Activated naive CD4-positive, alpha-beta T cell treated with anti-CD3 and anti-CD28 coated beads, Interleukin-2, amount 50 U/mL, for 24 hours (primary cell): ENCODE results near the gene CREBRF.
"Not testable (repeated sequence)": the region's sequence is repeated elsewhere in the genome, so short reads cannot be mapped to it uniquely, and the experiment has no call there.

Experiments used
- H3K27ac Mint-ChIP-seq: one replicate; pipeline ENCODE4 v1.8.0; 2021; ENCODE audit warnings: mild to moderate bottlenecking, mixed read lengths
- H3K27me3 Mint-ChIP-seq: one replicate; pipeline ENCODE4 v1.8.0; 2021; ENCODE audit warnings: mixed read lengths
- H3K36me3 Mint-ChIP-seq: one replicate; pipeline ENCODE4 v1.8.0; 2021; ENCODE audit warnings: mixed read lengths
- H3K4me1 Mint-ChIP-seq: one replicate; pipeline ENCODE4 v1.8.0; 2021; ENCODE audit warnings: mixed read lengths
- H3K4me3 Mint-ChIP-seq: one replicate; pipeline ENCODE4 v1.8.0; 2021; ENCODE audit warnings: mild to moderate bottlenecking, mixed read lengths
- H3K9me3 Mint-ChIP-seq: one replicate; pipeline ENCODE4 v1.8.0; 2021; ENCODE audit warnings: mixed read lengths

CREBRF gene

GRCh38 chr5:173152547-173152946, 96.4 kb downstream of the CREBRF start:
- Mint-ChIP-seq H3K4me1 (no peaks in the 10 kb centered on the region), H3K9me3 (no peaks in the 10 kb centered on the region), H3K27me3 (no peaks in the 10 kb centered on the region), H3K36me3 (peaks cover 22% of the 10 kb centered on the region), H3K27ac (no peak overlapping the region), H3K4me3 (no peak overlapping the region)

DNA sequence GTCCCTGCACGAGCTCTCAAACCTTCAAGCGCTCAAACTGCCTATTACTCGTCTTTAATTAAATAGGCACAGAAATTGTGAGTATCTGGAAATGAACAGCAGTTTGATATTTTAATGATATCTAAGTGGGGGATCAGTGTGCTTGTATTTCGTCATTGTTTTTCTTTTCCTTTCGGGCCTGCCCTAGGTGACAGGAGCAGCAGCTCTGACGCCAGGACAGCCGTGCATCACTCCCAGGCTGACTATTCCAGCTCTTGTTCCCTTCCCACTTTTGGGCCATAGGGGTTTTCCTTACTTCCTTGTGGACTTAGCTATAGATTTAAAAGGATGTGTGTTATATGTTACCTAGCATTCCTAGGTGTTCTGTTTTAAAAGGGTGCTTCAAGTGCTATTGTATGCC, 97.7 kb downstream of the CREBRF start:
- Mint-ChIP-seq H3K36me3 (peaks cover 23% of the 10 kb centered on the region), H3K27ac (no peak overlapping the region), H3K4me3 (no peak overlapping the region), H3K4me1 (no peaks in the 10 kb centered on the region), H3K9me3 (no peaks in the 10 kb centered on the region), H3K27me3 (no peaks in the 10 kb centered on the region)

DNA sequence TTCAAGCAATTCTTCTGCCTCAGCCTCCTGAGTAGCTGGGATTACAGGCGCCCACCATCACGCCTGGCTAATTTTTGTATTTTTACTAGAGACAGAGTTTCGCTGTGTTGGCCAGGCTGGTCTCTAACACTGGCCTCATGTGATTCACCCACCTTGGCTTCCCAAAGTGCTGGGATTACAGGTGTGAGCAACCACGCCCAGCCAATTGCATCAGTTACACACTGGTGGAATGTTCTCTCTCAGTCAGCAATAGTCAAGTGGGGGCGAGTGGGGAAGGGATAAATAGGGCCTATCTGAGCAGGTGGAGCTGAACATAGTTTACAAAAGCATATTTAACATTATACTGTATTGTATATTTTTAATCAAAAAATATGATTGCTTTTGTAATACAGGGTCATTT, 98.5 kb downstream of the CREBRF start:
- H3K4me1 Mint-ChIP-seq, H3K4me3 Mint-ChIP-seq, H3K27ac Mint-ChIP-seq, H3K9me3 Mint-ChIP-seq, H3K27me3 Mint-ChIP-seq: not testable (repeated sequence)
- peaks cover 21% of the 10 kb centered on the region for H3K36me3 Mint-ChIP-seq

DNA sequence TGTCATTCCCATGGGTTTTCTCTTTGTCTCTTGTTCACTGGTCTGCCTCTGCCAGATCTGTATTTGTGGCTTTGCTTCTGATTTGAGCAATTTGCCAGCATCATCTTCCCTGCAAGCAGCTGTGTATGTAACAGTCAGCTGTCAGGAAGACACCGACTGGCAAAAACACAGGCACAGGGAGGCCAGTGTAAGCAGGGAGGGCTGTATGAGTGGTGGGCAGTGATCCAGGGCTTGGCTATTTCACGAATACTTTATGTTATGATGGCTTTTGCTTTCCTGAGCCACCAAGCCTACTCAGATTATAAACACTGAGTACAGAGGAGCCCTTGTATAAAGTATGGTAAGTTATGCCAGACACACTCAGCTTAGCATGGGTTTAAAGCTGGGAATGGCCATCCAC, 99.8 kb downstream of the CREBRF start:
- Mint-ChIP-seq H3K4me1 (no peaks in the 10 kb centered on the region), H3K4me3 (no peak overlapping the region), H3K36me3 (peaks cover 19% of the 10 kb centered on the region), H3K27ac (no peak overlapping the region), H3K9me3 (no peaks in the 10 kb centered on the region), H3K27me3 (no peaks in the 10 kb centered on the region)

DNA sequence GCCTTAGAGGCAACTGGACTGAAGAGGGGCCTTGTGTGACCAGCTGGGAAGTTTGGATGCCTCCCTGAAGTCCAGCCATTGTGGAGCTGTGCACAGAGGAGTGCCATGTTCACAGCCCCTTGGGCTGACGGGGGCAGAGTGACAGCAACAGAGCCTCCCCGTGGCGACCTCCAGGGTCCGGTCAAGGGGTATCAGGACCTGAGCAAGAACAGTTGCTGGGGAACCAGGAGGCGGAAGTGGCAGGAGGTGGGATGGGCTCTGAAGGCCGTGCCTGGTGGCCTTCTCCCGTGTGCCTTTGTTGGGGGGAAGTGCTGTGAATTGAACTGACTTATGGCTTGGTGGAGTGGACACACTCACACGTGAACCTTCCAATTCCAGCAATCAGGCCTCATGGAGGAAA, 102.2 kb downstream of the CREBRF start:
- peaks cover 21% of the 10 kb centered on the region for H3K36me3 Mint-ChIP-seq
- H3K27ac Mint-ChIP-seq = no peak overlapping the region
- no peaks in the 10 kb centered on the region for H3K9me3 Mint-ChIP-seq
- H3K27me3 Mint-ChIP-seq = no peaks in the 10 kb centered on the region
- H3K4me1 Mint-ChIP-seq = no peaks in the 10 kb centered on the region
- no peak overlapping the region for H3K4me3 Mint-ChIP-seq

- H3K4me1 Mint-ChIP-seq = no peaks in the 10 kb centered on the region
- no peaks in the 10 kb centered on the region for H3K9me3 Mint-ChIP-seq
- H3K27ac Mint-ChIP-seq = no peak overlapping the region
- H3K27me3 Mint-ChIP-seq = no peaks in the 10 kb centered on the region
- H3K4me3 Mint-ChIP-seq = no peak overlapping the region
- H3K36me3 Mint-ChIP-seq = peaks cover 13% of the 10 kb centered on the region
These were observed 103.1 kb downstream of the CREBRF start for GRCh38 chr5:173159256-173159655.

DNA sequence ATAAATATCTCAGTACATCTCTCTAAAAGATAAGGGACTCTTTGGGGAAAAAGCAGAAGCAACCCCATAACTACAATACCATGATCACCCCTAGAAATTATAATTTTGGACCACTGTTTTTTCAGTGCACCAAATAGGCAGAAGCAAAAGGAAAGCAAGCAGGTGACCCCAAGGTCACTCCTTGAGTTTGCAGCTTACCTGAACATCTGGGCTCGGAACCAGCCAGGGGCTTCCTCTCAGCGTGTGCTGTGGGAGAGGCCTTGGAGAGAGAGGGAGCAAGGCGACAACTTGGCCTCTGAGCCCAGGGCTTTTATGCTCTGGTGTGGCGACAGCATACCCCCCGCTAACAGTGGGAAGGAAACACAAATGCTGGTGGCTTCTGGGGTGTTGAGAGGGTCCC, 105.0 kb downstream of the CREBRF start:
- H3K36me3 Mint-ChIP-seq = peaks cover 13% of the 10 kb centered on the region
- H3K27me3 Mint-ChIP-seq = no peaks in the 10 kb centered on the region
- no peak overlapping the region for H3K4me3 Mint-ChIP-seq
- no peaks in the 10 kb centered on the region for H3K9me3 Mint-ChIP-seq
- no peaks in the 10 kb centered on the region for H3K4me1 Mint-ChIP-seq
- H3K27ac Mint-ChIP-seq = no peak overlapping the region

GRCh38 chr5:173163219-173163618, 107.1 kb downstream of the CREBRF start:
- H3K9me3 Mint-ChIP-seq = no peaks in the 10 kb centered on the region
- no peaks in the 10 kb centered on the region for H3K4me1 Mint-ChIP-seq
- H3K36me3 Mint-ChIP-seq = peaks cover 12% of the 10 kb centered on the region
- no peaks in the 10 kb centered on the region for H3K27me3 Mint-ChIP-seq
- H3K4me3 Mint-ChIP-seq = no peak overlapping the region
- no peak overlapping the region for H3K27ac Mint-ChIP-seq

DNA sequence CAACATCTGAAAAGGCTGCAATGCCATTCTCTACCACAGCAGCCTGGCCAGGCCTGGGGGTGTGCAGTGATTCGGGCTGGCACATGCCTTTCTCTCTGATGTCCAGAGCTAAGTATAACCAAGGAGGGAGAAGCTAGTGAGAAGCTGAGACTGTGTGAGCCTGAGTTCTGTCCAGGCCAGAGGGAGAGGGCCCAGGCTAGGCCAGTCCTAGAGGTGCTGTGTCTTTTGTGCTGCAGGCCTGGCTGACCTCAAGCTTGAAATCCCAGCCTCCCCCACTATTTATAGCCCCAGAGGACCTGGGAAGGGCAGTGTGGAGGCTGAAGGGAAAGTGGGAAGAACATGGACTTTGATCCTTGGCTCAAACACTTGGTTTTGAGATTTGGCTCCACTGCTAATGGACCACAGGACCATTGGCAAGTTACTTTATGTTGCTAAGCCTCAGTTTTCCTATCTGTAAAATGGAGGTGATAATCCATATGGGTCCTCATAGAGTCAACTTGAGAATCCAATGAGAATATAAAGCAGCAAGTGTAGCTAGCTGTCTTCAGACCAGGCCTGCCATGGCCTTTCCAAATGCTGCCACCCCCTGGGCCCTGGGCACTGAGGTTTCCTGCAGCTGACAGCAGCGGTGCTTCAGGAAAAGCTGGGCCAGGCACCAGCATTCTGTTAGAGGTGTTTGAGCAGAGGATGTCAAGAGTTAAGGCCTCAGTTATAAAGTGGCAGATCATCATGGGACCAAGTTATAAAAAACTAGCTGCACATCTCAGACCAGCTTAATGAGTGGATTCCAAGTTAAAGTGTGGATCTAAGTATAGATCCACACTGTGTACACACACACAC, 109.2 kb downstream of the CREBRF start:
- no peaks in the 10 kb centered on the region for H3K4me1 Mint-ChIP-seq
- no peaks in the 10 kb centered on the region for H3K9me3 Mint-ChIP-seq
- no peaks in the 10 kb centered on the region for H3K27me3 Mint-ChIP-seq
- peaks cover 9% of the 10 kb centered on the region for H3K36me3 Mint-ChIP-seq
- no peak overlapping the region for H3K27ac Mint-ChIP-seq
- no peak overlapping the region for H3K4me3 Mint-ChIP-seq

DNA sequence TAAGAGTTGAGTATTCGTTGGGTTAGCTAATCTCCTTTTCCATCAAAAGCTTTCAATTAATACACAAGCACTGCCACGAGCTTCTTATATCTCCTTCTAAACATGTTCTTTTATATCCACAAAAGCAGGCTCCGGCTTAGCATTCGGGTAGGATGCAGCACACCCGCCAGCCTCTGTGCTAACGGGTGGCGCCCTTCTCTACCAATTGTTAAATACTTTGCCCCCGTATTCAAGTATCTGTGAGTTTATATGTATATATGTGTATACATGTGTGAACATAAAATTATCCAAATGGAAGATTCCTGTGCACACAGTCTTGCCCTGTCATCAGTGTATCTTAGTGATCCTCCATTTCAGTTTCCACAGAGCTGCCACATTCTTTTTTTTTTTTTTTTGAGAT, 116.0 kb downstream of the CREBRF start:
- Mint-ChIP-seq H3K4me1 (no peaks in the 10 kb centered on the region), H3K27me3 (no peaks in the 10 kb centered on the region), H3K27ac (no peak overlapping the region), H3K4me3 (no peak overlapping the region), H3K36me3 (no peaks in the 10 kb centered on the region), H3K9me3 (no peaks in the 10 kb centered on the region)

DNA sequence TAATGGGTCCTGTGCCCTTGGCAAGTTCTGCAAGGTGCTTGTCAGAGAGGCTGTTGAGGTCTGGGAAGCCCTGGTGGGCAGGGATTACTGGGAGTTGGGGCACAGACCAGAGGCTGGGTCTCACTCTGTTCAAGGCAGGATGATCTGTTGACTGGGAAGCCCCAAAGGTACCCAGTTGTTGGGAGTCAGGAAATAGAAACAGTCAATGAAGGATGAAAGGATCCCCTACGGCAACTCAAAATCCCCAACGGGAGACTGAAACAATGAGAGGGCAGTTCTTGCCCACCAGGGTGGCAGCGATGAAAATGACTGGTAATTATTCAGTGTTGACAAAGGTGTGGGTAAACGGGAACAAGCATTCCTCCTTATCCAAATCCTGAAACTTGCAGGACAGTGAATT, 119.4 kb downstream of the CREBRF start:
- Mint-ChIP-seq H3K27me3 (no peaks in the 10 kb centered on the region), H3K9me3 (peaks cover 5% of the 10 kb centered on the region), H3K36me3 (peaks cover 7% of the 10 kb centered on the region), H3K4me3 (no peak overlapping the region), H3K4me1 (no peaks in the 10 kb centered on the region), H3K27ac (no peak overlapping the region)

- Mint-ChIP-seq H3K27me3 (no peaks in the 10 kb centered on the region), H3K27ac (no peak overlapping the region), H3K4me3 (no peak overlapping the region), H3K36me3 (peaks cover 8% of the 10 kb centered on the region), H3K4me1 (no peaks in the 10 kb centered on the region), H3K9me3 (peaks cover 5% of the 10 kb centered on the region)
These were observed 122.3 kb downstream of the CREBRF start for GRCh38 chr5:173178369-173178910.

- no peaks in the 10 kb centered on the region for H3K4me1 Mint-ChIP-seq
- no peak overlapping the region for H3K4me3 Mint-ChIP-seq
- peaks cover 8% of the 10 kb centered on the region for H3K36me3 Mint-ChIP-seq
- no peaks in the 10 kb centered on the region for H3K27me3 Mint-ChIP-seq
- peaks cover 5% of the 10 kb centered on the region for H3K9me3 Mint-ChIP-seq
- no peak overlapping the region for H3K27ac Mint-ChIP-seq
These were observed 124.2 kb downstream of the CREBRF start for GRCh38 chr5:173180331-173180730.

DNA sequence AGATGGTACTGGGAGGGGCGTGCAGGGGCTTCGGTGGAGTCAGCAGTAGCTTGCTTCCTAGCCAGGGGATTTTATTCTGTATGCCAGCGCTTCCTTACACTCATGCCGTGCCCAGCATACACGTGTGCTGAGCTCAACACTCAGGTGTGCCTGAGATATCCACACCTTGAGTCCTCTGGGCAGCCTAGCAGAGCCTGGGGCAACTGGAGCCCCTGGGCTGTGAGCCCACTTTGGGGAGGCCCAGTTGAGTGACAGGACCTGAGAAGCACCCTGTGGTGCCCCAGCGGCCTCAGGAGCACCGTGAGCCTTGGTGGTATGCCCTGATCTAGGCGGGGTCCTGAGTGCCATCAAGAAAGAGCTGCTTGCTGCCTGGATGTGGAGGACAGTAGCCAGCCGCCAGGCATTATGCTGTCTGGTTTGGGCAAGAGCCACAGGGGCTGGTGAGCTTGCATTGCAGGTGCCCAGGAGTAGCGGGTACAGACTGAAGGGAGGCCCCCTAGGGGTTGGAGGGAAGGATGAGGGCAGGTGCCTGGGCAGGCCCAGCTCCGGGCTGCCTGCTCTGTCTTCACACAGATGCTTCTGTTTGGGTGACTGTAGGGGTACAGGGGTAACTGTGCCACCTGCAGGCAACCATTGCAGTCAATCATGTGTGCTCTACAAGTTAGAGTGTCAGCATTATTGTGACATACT, 131.0 kb downstream of the CREBRF start:
- Mint-ChIP-seq H3K27me3 (no peaks in the 10 kb centered on the region), H3K27ac (no peak overlapping the region), H3K4me1 (no peaks in the 10 kb centered on the region), H3K4me3 (no peak overlapping the region), H3K36me3 (peaks cover under 1% of the 10 kb centered on the region), H3K9me3 (no peaks in the 10 kb centered on the region)

GRCh38 chr5:173188280-173188679, 132.1 kb downstream of the CREBRF start:
- no peak overlapping the region for H3K4me3 Mint-ChIP-seq
- no peak overlapping the region for H3K27ac Mint-ChIP-seq
- no peaks in the 10 kb centered on the region for H3K36me3 Mint-ChIP-seq
- H3K4me1 Mint-ChIP-seq = no peaks in the 10 kb centered on the region
- no peaks in the 10 kb centered on the region for H3K9me3 Mint-ChIP-seq
- H3K27me3 Mint-ChIP-seq = no peaks in the 10 kb centered on the region
